ENCODE measurements around the gene SIRPG. TPM values are rescaled to one million over a fixed set of nuclear protein-coding genes. Genes with fewer than 3 reads are reported as not detected.

SIRPG gene
- total RNA-seq, 1 experiment from 2014 or later: 2.1 TPM

GRCh38 chr20:1628621-1629020 lies 29.0 kb downstream of the SIRPG start:
- H3K9me2 ChIP-seq (ENCODE audit: insufficient read depth): no peaks in the 10 kb centered on the region
- no peaks in the 10 kb centered on the region for H3K36me3 ChIP-seq (ENCODE audit: low read depth)
- ChIA-PET POLR2A (ENCODE audit: unreplicated experiment) (no interaction called here), CTCF (no interaction called here)
- intact Hi-C loops (cut with micrococcal nuclease; ENCODE audit: unreplicated experiment): no loop called here
- no peak overlapping the region for H3K4me2 ChIP-seq
- H3K4me3 ChIP-seq: no peak overlapping the region
- TF ChIP-seq CTCF (conservative IDR thresholded peaks at IDR 0.05): no peak
- TF ChIP-seq EZH2 (IDR thresholded peaks at IDR 0.05; ENCODE audit: low read depth): no peak
- peaks cover 54% of the 10 kb centered on the region for H3K4me1 ChIP-seq (replicated peaks; ENCODE audit: insufficient read depth)
- no peaks in the 10 kb centered on the region for H3K27me3 ChIP-seq (ENCODE audit: insufficient read depth, low read depth)
- H3K79me2 ChIP-seq (ENCODE audit: low read depth): no peaks in the 10 kb centered on the region
- no peak overlapping the region for H2AFZ ChIP-seq
- H3K27ac ChIP-seq: no peak overlapping the region
- BruUV-seq (replicated peaks): no TSS peak
- H4K20me1 ChIP-seq (ENCODE audit: insufficient read depth): no peaks in the 10 kb centered on the region
- no peak for DNase-seq
- peaks cover 34% of the 10 kb centered on the region for H3F3A ChIP-seq (ENCODE audit: insufficient read depth, low read depth)
- 0 out of 2 replicates have a peak, but pooled peaks cover 4% of the 10 kb centered on the region for H3K9me3 ChIP-seq (ENCODE audit: insufficient read depth, low read depth)

GRCh38 chr20:1627200-1627550 lies 30.4 kb downstream of the SIRPG start:
- DNase-seq: no peak
- Histone ChIP-seq H3K27ac (no peak overlapping the region), H2AFZ (no peak overlapping the region), H3K79me2 (ENCODE audit: low read depth) (no peaks in the 10 kb centered on the region), H3K4me2 (no peak overlapping the region), H3K9me2 (ENCODE audit: insufficient read depth) (no peaks in the 10 kb centered on the region), H3K4me1 (replicated peaks; ENCODE audit: insufficient read depth) (peaks cover 47% of the 10 kb centered on the region), H3F3A (ENCODE audit: insufficient read depth, low read depth) (peaks cover 23% of the 10 kb centered on the region), H3K4me3 (no peak overlapping the region), H3K9me3 (ENCODE audit: insufficient read depth, low read depth) (no peaks in the 10 kb centered on the region), H4K20me1 (ENCODE audit: insufficient read depth) (no peaks in the 10 kb centered on the region), H3K27me3 (ENCODE audit: insufficient read depth, low read depth) (no peaks in the 10 kb centered on the region), H3K36me3 (ENCODE audit: low read depth) (no peaks in the 10 kb centered on the region)
- intact Hi-C loops (cut with micrococcal nuclease; ENCODE audit: unreplicated experiment): no loop called here
- CTCF ChIA-PET: interaction anchor here (0.7 kb wide), 1 partner anchor 160 kb away, joined by 4 read pairs; the partner anchor contains the start of gene NSFL1C
- BruUV-seq (replicated peaks): no TSS peak
- POLR2A ChIA-PET (ENCODE audit: unreplicated experiment): interaction anchor here (0.7 kb wide), 1 partner anchor 311 kb away, joined by 3 read pairs; no protein-coding TSS in a partner anchor
- TF ChIP-seq CTCF (conservative IDR thresholded peaks at IDR 0.05) (no peak), EZH2 (IDR thresholded peaks at IDR 0.05; ENCODE audit: low read depth) (no peak)

GRCh38 chr20:1626528-1627199 lies 30.9 kb downstream of the SIRPG start:
- CTCF ChIA-PET: interaction anchor here (0.7 kb wide), 1 partner anchor 160 kb away, joined by 4 read pairs; the partner anchor contains the start of gene NSFL1C
- no peaks in the 10 kb centered on the region for H3K27me3 ChIP-seq (ENCODE audit: insufficient read depth, low read depth)
- no peak for DNase-seq
- no peaks in the 10 kb centered on the region for H3K79me2 ChIP-seq (ENCODE audit: low read depth)
- H3F3A ChIP-seq (ENCODE audit: insufficient read depth, low read depth): peaks cover 18% of the 10 kb centered on the region
- intact Hi-C loops (cut with micrococcal nuclease; ENCODE audit: unreplicated experiment): no loop called here
- POLR2A ChIA-PET (ENCODE audit: unreplicated experiment): interaction anchor here (0.7 kb wide), 1 partner anchor 310 kb away, joined by 3 read pairs; no protein-coding TSS in a partner anchor
- no peaks in the 10 kb centered on the region for H4K20me1 ChIP-seq (ENCODE audit: insufficient read depth)
- 0 out of 2 replicates have a peak overlapping the region, but pooled peaks have one; percentile 58 for H2AFZ ChIP-seq
- H3K4me2 ChIP-seq: no peak overlapping the region
- no peaks in the 10 kb centered on the region; the same call in 1 of the 2 replicates for H3K9me3 ChIP-seq (ENCODE audit: insufficient read depth, low read depth)
- no peaks in the 10 kb centered on the region for H3K9me2 ChIP-seq (ENCODE audit: insufficient read depth)
- no peaks in the 10 kb centered on the region for H3K36me3 ChIP-seq (ENCODE audit: low read depth)
- H3K4me1 ChIP-seq (replicated peaks; ENCODE audit: insufficient read depth): peaks cover 43% of the 10 kb centered on the region
- no peak overlapping the region for H3K4me3 ChIP-seq
- no peak overlapping the region for H3K27ac ChIP-seq
- TF ChIP-seq EZH2 (IDR thresholded peaks at IDR 0.05; ENCODE audit: low read depth): no peak
- TF ChIP-seq CTCF (conservative IDR thresholded peaks at IDR 0.05): no peak
- no TSS peak for BruUV-seq (replicated peaks)

All from PC-9 (cell line).